Prostate gland (tissue), 2 donors: ENCODE results near the gene CHRNA4.

Source experiments
- CTCF ChIP-seq, 4 experiments: fragments of 200-600 bp in 2 of 4; fragments of 450-650 bp in 2 of 4; sonication (generic) in 2 of 4; IDR thresholded peaks; 1 replicate in 3 of 4; 2 replicates in 1 of 4; pipeline ENCODE4 v1.5.1; 2016 to 2019; ENCODE audit warnings: antibody characterized with exemption in 4 of 4, mild to moderate bottlenecking in 2 of 4, moderate library complexity in 2 of 4
- POLR2AphosphoS5 ChIP-seq: sonication (generic); formaldehyde crosslinking; IDR thresholded peaks from one replicate; pipeline ENCODE4 v1.6.1; 2017; ENCODE audit warnings: antibody characterized with exemption

GRCh38 chr20:63314566-63315239 is 46.4 kb downstream of the CHRNA4 start:
- no peak for TF ChIP-seq CTCF (IDR thresholded peaks at IDR 0.05)
- TF ChIP-seq POLR2AphosphoS5, result no peak
